HL-60/S4 treated with retinoic acid at 250 ng/mL for 4 days and 3 days (cell line): ENCODE measurements around the gene TOM1L2.

Experiments
- in situ Hi-C: fragments of 300-500 bp; cut with MboI; formaldehyde crosslinking; loops from 2 replicates; pipeline ENCODE4 v1.7.0; 2022; ENCODE audit warnings: low sequenced_read_pairs

Gene TOM1L2

GRCh38 chr17:17880577-17881196, 91.5 kb downstream of the TOM1L2 start:
- in situ Hi-C loops, result no loop called here

- in situ Hi-C loops, result no loop called here
These were observed 94.5 kb downstream of the TOM1L2 start for GRCh38 chr17:17877529-17878358.

GRCh38 chr17:17876959-17877528, 95.2 kb downstream of the TOM1L2 start:
- in situ Hi-C loops, result no loop called here

GRCh38 chr17:17874478-17874877, 97.7 kb downstream of the TOM1L2 start:
- in situ Hi-C loops, result no loop called here

GRCh38 chr17:17873450-17873991, 98.7 kb downstream of the TOM1L2 start:
- in situ Hi-C loops, result no loop called here

- in situ Hi-C loops, result no loop called here
These were observed 99.5 kb downstream of the TOM1L2 start for GRCh38 chr17:17872547-17873345.

GRCh38 chr17:17871913-17872312, 100.3 kb downstream of the TOM1L2 start:
- in situ Hi-C loops, result no loop called here

- in situ Hi-C loops, result no loop called here
These were observed 102.0 kb downstream of the TOM1L2 start for GRCh38 chr17:17870247-17870646.

GRCh38 chr17:17868641-17869522, 103.3 kb downstream of the TOM1L2 start:
- in situ Hi-C loops, result no loop called here

- in situ Hi-C loops, result no loop called here
These were observed 105.3 kb downstream of the TOM1L2 start for GRCh38 chr17:17866897-17867296.

GRCh38 chr17:17866425-17866824, 105.8 kb downstream of the TOM1L2 start:
- in situ Hi-C loops, result no loop called here

GRCh38 chr17:17865035-17865434, 107.2 kb downstream of the TOM1L2 start:
- in situ Hi-C loops, result no loop called here

GRCh38 chr17:17860766-17861107, 111.5 kb downstream of the TOM1L2 start:
- in situ Hi-C loops, result no loop called here

GRCh38 chr17:17859909-17860765, 112.1 kb downstream of the TOM1L2 start:
- in situ Hi-C loops, result no loop called here

GRCh38 chr17:17857496-17857895, 114.7 kb downstream of the TOM1L2 start:
- in situ Hi-C loops, result no loop called here

- in situ Hi-C loops, result no loop called here
These were observed 115.8 kb downstream of the TOM1L2 start for GRCh38 chr17:17856386-17856785.

- in situ Hi-C loops, result no loop called here
These were observed 116.2 kb downstream of the TOM1L2 start for GRCh38 chr17:17855976-17856375.

GRCh38 chr17:17853811-17854447, 118.3 kb downstream of the TOM1L2 start:
- in situ Hi-C loops, result no loop called here

GRCh38 chr17:17852930-17853329, 119.3 kb downstream of the TOM1L2 start:
- in situ Hi-C loops, result no loop called here
